NCI-H187 (cell line): ENCODE data around the gene ANKRD6.
A peak's percentile ranks its signal among the peaks of the same experiment; 100 is the strongest.

Experiments
- DNase-seq, 2 experiments: peaks; one replicate each; lab custom pipeline; 2025; lab: John Stamatoyannopoulos, UW

Gene ANKRD6

GRCh38 chr6:89564752-89565427 lies 131.9 kb downstream of the ANKRD6 start:
- DNase-seq, result no peak

GRCh38 chr6:89566008-89566800 lies 133.3 kb downstream of the ANKRD6 start:
- DNase-seq, result no peak

GRCh38 chr6:89566930-89567629 lies 134.1 kb downstream of the ANKRD6 start:
- DNase-seq, result no peak

- no peak for DNase-seq
Observed at GRCh38 chr6:89567630-89568390, 134.9 kb downstream of the ANKRD6 start.

GRCh38 chr6:89574910-89575561 lies 142.1 kb downstream of the ANKRD6 start:
- DNase-seq, result no peak

- no peak for DNase-seq
Observed at GRCh38 chr6:89575562-89575960, 142.6 kb downstream of the ANKRD6 start.

- peak; percentile 43 for DNase-seq
Observed at GRCh38 chr6:89580997-89581666, 148.2 kb downstream of the ANKRD6 start.

- DNase-seq, result peak in 1 of 2 experiments; percentile 43
Observed at GRCh38 chr6:89581689-89582088, 148.7 kb downstream of the ANKRD6 start.

GRCh38 chr6:89582669-89583325 lies 149.8 kb downstream of the ANKRD6 start:
- DNase-seq, result no peak

- DNase-seq, result no peak
Observed at GRCh38 chr6:89583559-89583958, 150.6 kb downstream of the ANKRD6 start.

- DNase-seq, result no peak
Observed at GRCh38 chr6:89584539-89584938, 151.6 kb downstream of the ANKRD6 start.

- no peak for DNase-seq
Observed at GRCh38 chr6:89585154-89585553, 152.2 kb downstream of the ANKRD6 start.

GRCh38 chr6:89589297-89590025 lies 156.5 kb downstream of the ANKRD6 start:
- DNase-seq, result no peak

GRCh38 chr6:89590133-89590532 lies 157.2 kb downstream of the ANKRD6 start:
- DNase-seq, result no peak

GRCh38 chr6:89591745-89592144 lies 158.8 kb downstream of the ANKRD6 start:
- no peak for DNase-seq

- no peak for DNase-seq
Observed at GRCh38 chr6:89596056-89596455, 163.1 kb downstream of the ANKRD6 start.

GRCh38 chr6:89596484-89596883 lies 163.5 kb downstream of the ANKRD6 start:
- DNase-seq, result no peak

GRCh38 chr6:89597372-89597771 lies 164.4 kb downstream of the ANKRD6 start:
- no peak for DNase-seq

- no peak for DNase-seq
Observed at GRCh38 chr6:89597988-89598387, 165.0 kb downstream of the ANKRD6 start.

- no peak for DNase-seq
Observed at GRCh38 chr6:89599727-89600126, 166.8 kb downstream of the ANKRD6 start.
